ENCODE results near the gene IL20RA.
"Not testable (repeated sequence)": the region's sequence is repeated elsewhere in the genome, so short reads cannot be mapped to it uniquely, and the experiment has no call there.

IL20RA gene

GRCh38 chr6:137044366-137045221, at the start of gene IL20RA:
Gene IL20RA, minus strand, starts transcription at chr6:137044965. Its CDS starts 237 bp downstream, at chr6:137044728.
- DNase-seq: peak; percentile 34

DNA sequence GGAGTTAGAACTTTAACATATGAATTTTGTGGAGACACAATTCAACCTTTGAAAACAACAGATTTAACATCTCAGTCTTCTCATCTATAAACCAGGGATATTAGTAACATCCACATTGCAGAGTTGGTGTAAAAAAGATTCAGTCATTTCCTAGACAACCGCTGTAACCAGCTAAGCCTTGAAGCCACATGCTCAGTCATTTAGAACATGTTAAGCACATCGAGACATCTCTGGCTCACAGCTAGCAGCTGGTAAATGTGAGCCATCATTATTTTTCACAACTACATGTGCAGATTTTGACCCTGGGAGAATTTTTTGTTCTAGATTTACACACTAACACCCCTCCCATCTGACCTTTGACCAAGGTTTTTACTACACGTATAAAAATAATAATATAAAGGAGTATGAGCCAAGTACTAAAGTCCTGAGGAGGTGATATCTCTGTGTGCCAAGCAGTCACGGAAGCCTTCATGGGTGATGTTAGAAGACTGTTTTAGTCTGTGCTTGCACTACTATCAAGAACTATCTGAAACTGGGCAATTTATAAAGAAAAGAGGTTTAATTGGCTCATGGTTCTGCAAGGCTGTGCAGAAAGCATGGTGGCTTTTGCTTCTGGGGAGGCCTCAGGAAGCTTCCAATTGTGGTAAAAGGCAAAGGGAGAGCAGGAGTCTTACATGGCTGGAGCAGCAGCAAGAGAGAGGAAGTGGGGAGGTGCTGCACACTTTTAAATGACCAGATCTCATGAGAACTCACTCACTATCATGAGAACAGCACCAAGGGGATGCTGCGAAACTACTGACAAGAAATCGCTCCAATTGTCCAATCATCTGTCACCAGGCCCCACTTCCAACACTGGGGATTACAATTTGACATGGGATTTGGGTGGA, 48.7 kb upstream of the IL20RA start:
- DNase-seq: no peak

- DNase-seq: no peak
Observed at GRCh38 chr6:137092018-137092417, 47.3 kb upstream of the IL20RA start.

DNA sequence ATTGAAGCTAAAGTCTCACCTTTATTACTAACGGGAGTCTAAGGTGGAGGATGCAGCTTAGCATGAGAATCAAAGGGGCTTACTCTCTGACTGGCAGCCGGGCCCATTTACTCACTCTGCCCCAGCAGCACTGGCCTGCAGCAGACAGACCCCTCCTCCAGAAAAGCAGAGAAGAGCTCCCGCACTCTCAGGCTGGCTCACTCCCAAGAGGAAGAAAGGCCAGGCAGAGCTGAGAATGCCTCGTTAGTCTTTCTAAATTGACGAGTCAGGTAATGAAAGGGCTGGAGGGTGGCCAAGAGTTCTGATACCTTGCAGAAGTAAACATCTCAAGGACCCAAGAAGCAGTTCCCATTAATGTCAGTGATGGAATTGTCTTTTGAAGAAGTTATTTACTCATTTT, 44.5 kb upstream of the IL20RA start:
- DNase-seq: no peak

DNA sequence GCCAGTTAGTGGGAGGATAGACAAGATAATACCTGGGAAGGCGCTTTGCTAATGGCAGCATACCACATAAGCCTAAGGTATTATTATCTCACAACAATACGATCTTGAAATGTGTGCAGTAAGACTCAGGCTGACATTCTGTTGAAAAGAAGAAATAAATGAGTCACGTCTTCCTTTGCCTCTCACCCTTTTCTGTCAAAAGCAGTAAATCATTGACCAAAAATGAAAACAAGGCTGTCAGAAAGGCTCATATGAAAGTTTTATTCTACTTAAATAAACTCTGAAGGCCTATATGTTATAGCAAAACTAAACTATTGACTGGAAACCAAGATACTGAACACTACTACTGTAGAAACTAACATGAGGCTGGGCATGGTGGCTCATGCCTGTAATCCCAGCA, 43.1 kb upstream of the IL20RA start:
- DNase-seq: no peak

DNA sequence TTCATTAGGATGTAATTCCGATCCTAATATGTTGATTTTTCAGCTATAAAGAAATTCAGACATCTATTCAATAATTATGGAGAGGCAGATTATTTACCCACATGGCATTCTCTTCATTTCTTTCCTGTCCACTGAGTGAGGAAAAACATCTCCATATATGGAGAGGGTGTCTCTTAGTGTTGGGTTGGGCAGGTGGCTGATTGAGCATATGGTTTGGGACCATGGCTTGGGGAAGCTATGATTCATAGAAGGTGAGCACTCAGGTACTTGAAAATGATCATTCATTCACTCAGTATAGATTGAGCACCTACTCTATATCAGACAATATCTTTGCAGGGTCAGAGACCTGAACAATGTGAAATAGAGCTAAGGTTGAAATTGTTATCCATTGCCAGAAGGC, 41.3 kb upstream of the IL20RA start:
- no peak for DNase-seq

DNA sequence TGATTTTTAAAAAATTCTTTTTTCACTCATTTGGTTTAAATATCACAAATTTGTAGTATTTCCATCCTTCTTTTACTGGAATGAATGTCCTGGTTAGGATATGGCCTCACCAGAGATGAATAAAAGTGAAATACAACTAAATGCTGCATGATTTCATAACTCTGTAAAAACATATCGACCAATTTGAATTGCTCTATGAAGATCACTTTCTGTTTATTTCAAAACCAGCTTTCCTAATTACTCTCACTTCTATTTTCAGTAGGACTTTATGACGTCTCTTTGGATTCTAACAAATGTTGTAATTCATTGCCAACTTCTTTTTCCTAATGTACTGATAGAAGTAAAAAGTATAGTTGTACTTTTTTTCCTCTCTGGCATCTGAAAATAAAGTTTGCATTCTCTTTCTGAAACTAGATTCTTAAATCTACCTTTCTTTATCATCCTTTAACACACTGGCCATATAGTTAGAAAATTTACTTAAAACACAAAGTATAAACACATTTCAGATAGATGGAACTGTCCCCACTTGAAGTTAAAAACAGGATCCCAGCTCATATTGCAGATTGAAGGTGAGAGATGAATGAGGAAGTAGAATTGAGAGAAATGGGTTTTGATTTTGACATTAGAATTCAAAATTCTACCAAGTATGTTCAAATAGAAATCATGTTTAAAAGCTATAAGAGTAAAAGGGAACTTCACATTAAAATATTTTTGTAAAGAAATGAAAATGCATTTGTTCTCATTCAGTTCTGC, 40.3 kb upstream of the IL20RA start:
- no peak for DNase-seq

GRCh38 chr6:137084090-137084489, 39.3 kb upstream of the IL20RA start:
- no peak for DNase-seq

DNA sequence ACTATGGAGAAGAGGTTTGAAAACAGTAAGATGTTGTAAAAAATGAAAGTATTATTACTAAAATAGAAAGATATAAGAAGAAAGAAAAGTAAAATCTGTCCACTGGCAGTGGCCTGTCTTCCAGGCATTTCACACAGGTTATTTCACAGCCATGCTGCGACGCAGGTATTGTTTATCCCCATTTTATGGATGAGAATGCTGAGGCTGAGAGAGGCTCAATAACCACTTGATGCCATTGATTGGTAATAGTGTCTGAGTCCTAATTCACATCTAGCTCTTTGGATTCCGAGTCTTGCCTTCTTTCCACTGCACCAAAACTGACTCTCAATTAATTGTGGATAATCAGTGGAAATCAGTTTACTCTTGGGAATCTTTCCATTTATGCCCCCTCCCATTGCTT, 37.2 kb upstream of the IL20RA start:
- DNase-seq: no peak

DNA sequence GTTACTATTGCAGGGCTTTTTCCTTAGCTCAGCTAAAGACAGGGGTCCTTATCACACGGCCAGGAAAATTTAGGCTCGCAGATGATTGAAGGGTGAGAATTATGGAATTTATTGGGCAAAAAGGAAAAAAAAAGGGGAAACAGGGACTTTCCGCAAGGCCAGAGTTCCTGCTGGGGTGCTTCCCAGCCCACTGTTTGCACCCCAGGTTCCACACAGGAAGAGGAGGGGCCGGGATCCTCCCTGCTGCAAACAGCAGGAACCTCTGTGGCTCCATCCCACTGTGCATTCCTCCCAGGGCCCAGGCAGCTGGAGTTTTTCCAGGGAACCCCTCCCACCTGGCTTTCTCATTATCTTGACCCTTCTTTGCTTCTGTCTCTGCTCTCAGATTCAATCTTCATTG, 35.9 kb upstream of the IL20RA start:
- no peak for DNase-seq

DNA sequence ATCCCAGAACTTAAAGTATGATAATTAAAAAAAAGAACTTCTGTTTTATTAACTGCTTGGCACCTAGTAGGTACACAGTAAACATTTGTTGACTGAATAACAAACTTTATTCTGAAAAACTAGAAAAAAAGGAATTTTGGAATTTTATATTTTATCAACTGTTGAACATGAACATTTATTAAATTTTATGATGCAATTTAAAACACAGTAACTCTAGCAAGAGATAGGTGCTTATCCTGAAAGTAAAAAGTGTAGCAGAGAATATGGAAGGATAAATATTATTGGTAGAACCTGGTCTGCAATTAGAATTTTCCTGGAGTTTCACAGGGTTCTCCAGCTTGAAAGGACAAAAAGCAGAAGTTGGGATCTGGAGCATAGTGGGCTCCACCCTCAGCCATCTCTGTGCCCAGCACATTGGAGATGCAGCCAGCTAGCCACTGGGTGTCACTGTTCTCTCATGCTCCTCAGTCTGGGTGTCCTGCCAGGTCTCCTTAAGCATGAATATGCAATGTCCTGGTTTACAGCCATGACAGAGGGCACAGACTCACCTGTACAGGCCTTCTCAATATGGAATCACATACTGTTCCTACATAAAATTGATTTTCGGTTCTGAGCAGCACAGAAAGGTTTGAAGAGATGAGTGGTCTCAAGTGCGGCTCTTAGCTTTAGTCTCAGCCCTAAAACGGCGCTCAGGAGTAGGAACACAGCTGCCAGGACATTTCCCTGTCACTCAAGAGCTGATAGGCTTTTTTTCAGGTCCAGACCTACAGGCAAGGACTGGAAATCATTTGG, 31.7 kb upstream of the IL20RA start:
- peak; percentile 52 for DNase-seq

- DNase-seq: not testable (repeated sequence)
Observed at GRCh38 chr6:137075790-137076189, 31.0 kb upstream of the IL20RA start.

DNA sequence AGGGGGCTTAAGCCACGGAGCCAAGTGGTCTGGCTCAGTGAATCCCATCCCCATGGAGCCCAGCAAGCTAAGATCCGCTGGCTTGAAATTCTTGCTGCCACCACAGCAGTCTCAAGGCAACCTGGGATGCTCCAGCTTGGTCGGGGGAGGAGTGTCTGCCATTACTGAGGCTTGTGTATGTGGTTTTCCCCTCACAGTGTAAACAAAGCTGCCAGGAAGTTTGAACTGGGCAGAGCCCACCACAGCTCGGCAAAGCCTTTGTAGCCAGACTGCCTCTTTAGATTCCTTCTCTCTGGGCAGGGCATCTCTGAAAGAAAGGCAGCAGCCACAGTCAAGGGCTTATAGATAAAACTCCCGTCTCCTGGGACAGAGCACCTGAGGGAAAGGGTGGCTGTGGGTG, 25.5 kb upstream of the IL20RA start:
- DNase-seq: no peak

GRCh38 chr6:137067399-137067798, 22.6 kb upstream of the IL20RA start:
- DNase-seq: no peak

- DNase-seq: no peak
Observed at GRCh38 chr6:137058037-137058436, 13.3 kb upstream of the IL20RA start.

GRCh38 chr6:137056121-137056880, 11.5 kb upstream of the IL20RA start:
- no peak for DNase-seq

GRCh38 chr6:137051790-137052472, 7.2 kb upstream of the IL20RA start:
- no peak for DNase-seq

- DNase-seq: no peak
Observed at GRCh38 chr6:137049095-137049494, 4.3 kb upstream of the IL20RA start.

DNA sequence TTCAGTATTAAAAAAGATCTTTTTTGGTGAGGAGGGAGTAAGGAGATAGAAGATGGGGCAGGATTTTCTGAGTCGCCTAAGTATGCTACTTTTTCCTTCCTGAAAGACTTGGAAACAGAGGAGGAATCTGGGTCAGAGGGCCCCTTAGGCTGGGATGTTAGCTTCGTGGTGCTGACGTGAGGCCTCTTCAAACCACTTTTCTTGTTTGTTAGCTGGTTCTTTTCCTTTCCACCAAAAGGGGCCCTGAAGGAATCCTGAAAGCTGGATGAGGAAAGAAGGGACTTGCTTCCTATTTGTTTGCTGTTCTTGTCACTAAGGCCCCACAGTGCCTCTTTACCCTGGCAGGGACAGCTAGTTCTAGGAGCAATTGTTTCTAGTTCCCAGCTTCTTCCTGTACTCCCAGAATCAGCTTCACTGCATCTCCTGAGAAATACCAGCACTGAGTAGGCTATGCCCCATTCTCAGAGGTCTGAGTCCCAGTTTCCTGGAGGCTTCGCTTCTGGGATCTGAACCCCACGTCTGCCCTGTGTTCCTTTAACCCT, 2.2 kb upstream of the IL20RA start:
- no peak for DNase-seq

- no peak for DNase-seq
Observed at GRCh38 chr6:137045222-137045789, 541 bp upstream of the IL20RA start.
